Retina (tissue), 1 donor: ENCODE data around the gene VAV2.

Source experiments
- DNase-seq: peaks from one replicate; pipeline ENCODE4 v3.0.0-alpha.2; 2016

The VAV2 gene

DNA sequence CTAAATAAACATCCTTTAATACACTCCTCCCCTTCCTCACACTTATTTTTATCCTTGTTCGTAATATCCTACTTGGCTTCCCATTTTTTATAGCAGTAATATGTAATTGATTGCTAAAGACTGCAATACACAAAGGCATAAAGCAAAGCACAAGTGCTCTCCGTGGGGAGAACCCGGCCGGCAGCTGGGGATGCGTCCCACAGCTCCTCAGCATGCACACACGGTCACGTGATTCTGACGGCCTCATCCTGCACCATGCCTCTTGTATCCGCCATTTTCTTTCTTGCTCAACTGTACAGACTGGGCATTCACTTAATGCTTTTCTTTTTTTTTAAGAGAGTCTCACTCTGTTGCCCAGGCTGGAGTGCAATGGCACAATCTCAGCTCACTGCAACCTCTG lies 36.0 kb upstream of the VAV2 start:
- no peak for DNase-seq

DNA sequence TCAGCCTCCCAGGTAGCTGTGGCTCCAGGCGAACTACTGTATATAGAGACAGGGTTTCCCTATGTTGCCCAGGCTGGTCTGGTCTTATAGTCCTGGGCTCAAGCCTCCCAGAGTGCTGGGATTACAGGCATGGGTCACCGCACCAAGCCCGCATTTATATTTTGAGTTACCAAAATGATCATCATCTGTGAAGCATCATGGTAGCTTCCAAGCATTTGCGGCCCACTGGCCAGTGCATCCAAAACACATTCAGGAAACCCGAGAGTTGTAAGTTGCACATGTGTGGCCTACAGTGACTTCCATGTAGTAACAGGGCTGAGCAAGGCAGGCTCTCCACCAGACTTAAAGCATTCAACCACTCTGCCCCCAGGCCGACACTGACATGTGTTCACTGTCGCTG lies 35.4 kb upstream of the VAV2 start:
- no peak for DNase-seq

GRCh38 chr9:134026981-134027380 lies 34.9 kb upstream of the VAV2 start:
- no peak for DNase-seq

- no peak for DNase-seq
These were observed 34.5 kb upstream of the VAV2 start for GRCh38 chr9:134026581-134026980.

- DNase-seq, result peak; percentile 87
These were observed 33.8 kb upstream of the VAV2 start for GRCh38 chr9:134025606-134026541.

- DNase-seq, result peak; percentile 92
These were observed 32.9 kb upstream of the VAV2 start, which contains the start of gene BRD3OS for GRCh38 chr9:134024828-134025605. TSS of gene BRD3OS (plus strand) at chr9:134025481. CDS start at chr9:134026748, 1,267 bp downstream.

DNA sequence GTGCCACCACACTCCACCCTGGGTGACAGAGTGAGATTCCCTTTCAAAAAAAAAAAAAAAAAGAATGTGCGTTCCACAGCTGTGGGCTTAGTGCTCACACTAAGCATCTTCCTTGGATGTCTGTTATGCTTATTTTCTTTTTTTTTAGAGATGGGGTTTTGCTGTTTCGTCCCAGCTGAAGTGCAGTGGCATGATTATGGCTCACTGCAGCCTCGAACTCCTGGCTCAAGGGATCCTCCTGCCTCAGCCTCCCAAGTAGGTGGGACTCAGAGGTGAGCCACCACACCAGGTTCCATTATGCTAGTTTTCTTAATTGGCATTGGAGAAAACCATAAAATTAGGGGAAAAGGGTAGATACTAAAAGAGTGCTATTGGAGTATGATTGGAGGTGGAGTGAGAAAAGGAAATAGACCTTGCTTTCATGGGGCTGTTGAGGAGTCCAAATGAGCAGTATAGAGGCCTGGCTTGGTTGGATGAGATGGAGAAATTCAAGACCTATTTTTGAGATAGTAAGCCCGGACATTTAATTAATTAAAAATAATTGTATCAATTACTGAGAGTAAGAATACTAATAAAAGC lies 32.2 kb upstream of the VAV2 start:
- DNase-seq, result no peak

- DNase-seq, result no peak
These were observed 22.8 kb upstream of the VAV2 start for GRCh38 chr9:134014946-134015345.

GRCh38 chr9:134011401-134011800 lies 19.3 kb upstream of the VAV2 start:
- DNase-seq, result no peak

DNA sequence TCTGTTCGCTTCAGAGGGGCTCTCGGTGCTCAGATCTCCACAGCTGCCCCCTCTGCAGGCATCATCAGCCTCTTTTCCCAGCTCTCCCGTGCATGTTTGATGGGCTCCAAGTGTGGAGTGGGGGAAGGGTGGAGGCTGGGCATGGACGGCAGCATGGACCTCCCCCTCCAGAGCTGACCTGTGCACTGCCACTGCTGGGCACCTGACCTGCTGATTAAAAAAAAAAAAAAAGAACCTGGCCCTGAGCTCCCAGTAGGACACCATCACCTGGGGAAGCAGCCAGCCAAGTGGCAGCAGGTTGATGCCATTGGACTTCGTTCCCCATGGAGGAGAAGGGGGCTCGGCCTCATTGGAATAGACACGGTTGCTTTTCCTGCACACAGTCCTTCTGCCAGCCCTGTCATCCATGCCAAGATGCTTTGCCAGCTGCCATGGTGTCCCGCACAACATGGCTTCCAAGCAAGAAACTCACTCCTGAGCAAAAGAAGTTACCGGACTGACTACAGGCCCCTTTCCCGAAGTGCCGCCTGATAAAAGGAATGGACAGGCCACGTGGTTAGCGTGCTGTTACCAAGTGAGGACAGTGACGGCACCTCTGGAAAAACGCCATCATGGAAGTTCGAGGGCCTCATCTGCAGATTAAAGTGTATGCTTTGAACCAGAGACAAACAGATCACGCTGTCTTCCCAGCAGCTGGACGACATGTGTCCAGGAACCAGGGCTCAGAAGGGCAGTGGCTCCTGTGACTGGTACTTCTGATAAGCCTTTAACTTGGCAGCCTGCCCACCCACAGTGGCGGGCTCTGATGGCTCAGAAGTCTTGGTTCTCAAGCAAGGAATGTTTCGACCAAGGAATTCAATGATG lies 18.4 kb upstream of the VAV2 start:
- no peak for DNase-seq

- DNase-seq, result no peak
These were observed 15.4 kb upstream of the VAV2 start for GRCh38 chr9:134007571-134007970.

DNA sequence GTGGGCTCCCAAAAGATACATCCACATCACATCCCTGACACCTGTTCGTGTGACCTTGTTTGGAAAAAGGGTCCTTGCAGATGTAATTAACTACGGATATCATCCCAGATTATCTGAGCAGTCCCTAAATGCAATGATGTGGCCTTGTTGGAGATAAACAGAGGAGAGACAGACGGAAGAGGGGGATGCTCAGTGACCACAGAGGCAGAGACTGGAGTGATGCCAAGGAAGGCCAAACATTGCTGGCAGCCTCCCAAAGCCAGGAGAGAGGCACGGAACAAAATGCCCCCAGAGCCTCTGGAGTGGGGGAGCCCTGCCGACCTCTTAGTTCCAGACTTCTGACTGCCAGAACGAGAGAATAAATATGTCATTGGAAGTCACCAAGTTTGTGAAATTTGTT lies 15.0 kb upstream of the VAV2 start:
- DNase-seq, result no peak

- DNase-seq, result no peak
These were observed 13.3 kb upstream of the VAV2 start for GRCh38 chr9:134005381-134005780.

- DNase-seq, result no peak
These were observed 12.8 kb upstream of the VAV2 start for GRCh38 chr9:134004881-134005280.

- DNase-seq, result no peak
These were observed 12.2 kb upstream of the VAV2 start for GRCh38 chr9:134004131-134004873.

DNA sequence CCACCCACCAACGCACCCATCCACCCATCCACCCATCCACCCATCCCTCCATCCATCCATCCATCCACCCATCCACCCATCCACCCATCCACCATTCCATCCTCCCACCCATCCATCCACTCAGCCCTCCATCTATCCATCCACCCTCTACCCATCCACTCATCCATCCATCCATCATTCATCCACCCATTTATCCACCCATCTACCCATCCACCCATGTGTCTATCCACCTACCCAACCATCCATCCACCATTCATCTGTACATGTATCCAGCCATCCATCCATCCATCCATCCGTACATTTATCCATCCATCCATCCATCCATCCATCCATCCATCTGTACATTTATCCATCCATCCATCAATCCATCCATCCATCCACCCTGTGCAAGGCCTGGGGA lies 11.1 kb upstream of the VAV2 start:
- DNase-seq, result no peak

GRCh38 chr9:134002796-134003195 lies 10.7 kb upstream of the VAV2 start:
- no peak for DNase-seq

GRCh38 chr9:133999851-134000265 lies 7.7 kb upstream of the VAV2 start:
- no peak for DNase-seq

GRCh38 chr9:133998915-133999595 lies 6.9 kb upstream of the VAV2 start:
- DNase-seq, result no peak

DNA sequence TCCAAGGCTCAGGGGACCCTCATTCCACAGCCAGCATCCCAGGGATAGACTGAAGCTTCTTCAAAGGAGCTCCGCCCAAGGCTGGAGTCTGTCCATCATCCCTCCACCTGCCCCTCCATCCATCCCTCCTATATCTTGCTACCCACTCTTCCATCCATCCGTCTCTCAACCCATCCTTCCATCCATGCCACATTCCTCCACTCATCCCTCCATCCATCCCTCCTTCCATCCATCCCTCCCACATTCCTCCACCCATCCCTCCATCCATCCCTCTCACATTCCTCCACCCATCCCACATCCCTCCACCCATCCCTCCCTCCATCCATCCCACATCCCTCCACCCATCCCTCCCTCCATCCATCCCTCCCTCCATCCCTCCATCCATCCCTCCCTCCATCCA lies 5.5 kb upstream of the VAV2 start:
- no peak for DNase-seq
